ENCODE data around the gene ACACB.

Gene ACACB

GRCh38 chr12:109115758-109116610 lies at the start of gene ACACB:
Gene ACACB (plus strand): TSS chr12:109116587. CDS start chr12:109139406, 22,819 bp downstream.
- H3K9me3 ChIP-seq (ENCODE audit: control insufficient read depth, insufficient read depth, low read depth, low read length) = no peaks in the 10 kb centered on the region
- no peaks in the 10 kb centered on the region for H3K36me3 ChIP-seq (ENCODE audit: control insufficient read depth, insufficient read depth, low read length)
- no peak within 1 kb of the TSS for H3K27ac ChIP-seq (ENCODE audit: low read depth, low read length)
- no peak within 1 kb of the TSS for H3K9ac ChIP-seq (ENCODE audit: low read length)
- H3K4me3 ChIP-seq (ENCODE audit: low read depth, low read length) = no peak within 1 kb of the TSS
- H3K27me3 ChIP-seq (ENCODE audit: control insufficient read depth, insufficient read depth, low read length) = no peaks in the 10 kb centered on the region
- peaks cover 15% of the 10 kb centered on the region for H3K4me1 ChIP-seq (ENCODE audit: control insufficient read depth, insufficient read depth, low read length)

- Histone ChIP-seq H3K9ac (ENCODE audit: low read length) (peak overlapping the region; percentile 1), H3K27ac (ENCODE audit: low read depth, low read length) (no peak overlapping the region), H3K4me1 (ENCODE audit: control insufficient read depth, insufficient read depth, low read length) (peaks cover 17% of the 10 kb centered on the region), H3K9me3 (ENCODE audit: control insufficient read depth, insufficient read depth, low read depth, low read length) (no peaks in the 10 kb centered on the region), H3K36me3 (ENCODE audit: control insufficient read depth, insufficient read depth, low read length) (peaks cover 11% of the 10 kb centered on the region), H3K27me3 (ENCODE audit: control insufficient read depth, insufficient read depth, low read length) (no peaks in the 10 kb centered on the region), H3K4me3 (ENCODE audit: low read depth, low read length) (peak overlapping the region; percentile 37; the same call in 1 of the 2 replicates)
Observed at GRCh38 chr12:109069307-109070271, 46.8 kb upstream of the ACACB start.

GRCh38 chr12:109074866-109075265 lies 41.5 kb upstream of the ACACB start:
- Histone ChIP-seq H3K9ac (ENCODE audit: low read length) (no peak overlapping the region), H3K9me3 (ENCODE audit: control insufficient read depth, insufficient read depth, low read depth, low read length) (no peaks in the 10 kb centered on the region), H3K4me3 (ENCODE audit: low read depth, low read length) (no peak overlapping the region), H3K27me3 (ENCODE audit: control insufficient read depth, insufficient read depth, low read length) (no peaks in the 10 kb centered on the region), H3K27ac (ENCODE audit: low read depth, low read length) (no peak overlapping the region), H3K36me3 (ENCODE audit: control insufficient read depth, insufficient read depth, low read length) (peaks cover 16% of the 10 kb centered on the region), H3K4me1 (ENCODE audit: control insufficient read depth, insufficient read depth, low read length) (peaks cover 6% of the 10 kb centered on the region; the same call in 1 of the 2 replicates)

- Histone ChIP-seq H3K4me1 (ENCODE audit: control insufficient read depth, insufficient read depth, low read length) (no peaks in the 10 kb centered on the region), H3K9ac (ENCODE audit: low read length) (no peak overlapping the region), H3K27me3 (ENCODE audit: control insufficient read depth, insufficient read depth, low read length) (no peaks in the 10 kb centered on the region), H3K27ac (ENCODE audit: low read depth, low read length) (no peak overlapping the region), H3K4me3 (ENCODE audit: low read depth, low read length) (no peak overlapping the region), H3K9me3 (ENCODE audit: control insufficient read depth, insufficient read depth, low read depth, low read length) (no peaks in the 10 kb centered on the region), H3K36me3 (ENCODE audit: control insufficient read depth, insufficient read depth, low read length) (peaks cover 35% of the 10 kb centered on the region)
Observed at GRCh38 chr12:109082751-109083150, 33.6 kb upstream of the ACACB start.

GRCh38 chr12:109084425-109084824 lies 32.0 kb upstream of the ACACB start:
- Histone ChIP-seq H3K4me3 (ENCODE audit: low read depth, low read length) (no peak overlapping the region), H3K36me3 (ENCODE audit: control insufficient read depth, insufficient read depth, low read length) (peaks cover 51% of the 10 kb centered on the region), H3K27me3 (ENCODE audit: control insufficient read depth, insufficient read depth, low read length) (no peaks in the 10 kb centered on the region), H3K27ac (ENCODE audit: low read depth, low read length) (no peak overlapping the region), H3K4me1 (ENCODE audit: control insufficient read depth, insufficient read depth, low read length) (no peaks in the 10 kb centered on the region), H3K9me3 (ENCODE audit: control insufficient read depth, insufficient read depth, low read depth, low read length) (no peaks in the 10 kb centered on the region), H3K9ac (ENCODE audit: low read length) (no peak overlapping the region)

- Histone ChIP-seq H3K9me3 (ENCODE audit: control insufficient read depth, insufficient read depth, low read depth, low read length) (no peaks in the 10 kb centered on the region), H3K27me3 (ENCODE audit: control insufficient read depth, insufficient read depth, low read length) (no peaks in the 10 kb centered on the region), H3K4me3 (ENCODE audit: low read depth, low read length) (no peak overlapping the region), H3K27ac (ENCODE audit: low read depth, low read length) (no peak overlapping the region), H3K36me3 (ENCODE audit: control insufficient read depth, insufficient read depth, low read length) (peaks cover 61% of the 10 kb centered on the region), H3K4me1 (ENCODE audit: control insufficient read depth, insufficient read depth, low read length) (no peaks in the 10 kb centered on the region), H3K9ac (ENCODE audit: low read length) (no peak overlapping the region)
Observed at GRCh38 chr12:109085590-109085989, 30.8 kb upstream of the ACACB start.

- H3K9me3 ChIP-seq (ENCODE audit: control insufficient read depth, insufficient read depth, low read depth, low read length) = no peaks in the 10 kb centered on the region
- no peak overlapping the region for H3K4me3 ChIP-seq (ENCODE audit: low read depth, low read length)
- no peak overlapping the region for H3K9ac ChIP-seq (ENCODE audit: low read length)
- H3K27me3 ChIP-seq (ENCODE audit: control insufficient read depth, insufficient read depth, low read length) = no peaks in the 10 kb centered on the region
- no peak overlapping the region for H3K27ac ChIP-seq (ENCODE audit: low read depth, low read length)
- H3K36me3 ChIP-seq (ENCODE audit: control insufficient read depth, insufficient read depth, low read length) = peaks cover 57% of the 10 kb centered on the region
- H3K4me1 ChIP-seq (ENCODE audit: control insufficient read depth, insufficient read depth, low read length) = peaks cover under 1% of the 10 kb centered on the region; the same call in 1 of the 2 replicates
Observed at GRCh38 chr12:109087250-109087649, 29.1 kb upstream of the ACACB start.

- no peak overlapping the region for H3K27ac ChIP-seq (ENCODE audit: low read depth, low read length)
- H3K9me3 ChIP-seq (ENCODE audit: control insufficient read depth, insufficient read depth, low read depth, low read length) = no peaks in the 10 kb centered on the region
- peaks cover 11% of the 10 kb centered on the region for H3K4me1 ChIP-seq (ENCODE audit: control insufficient read depth, insufficient read depth, low read length)
- H3K27me3 ChIP-seq (ENCODE audit: control insufficient read depth, insufficient read depth, low read length) = no peaks in the 10 kb centered on the region; the same call in 1 of the 2 replicates
- peaks cover 50% of the 10 kb centered on the region for H3K36me3 ChIP-seq (ENCODE audit: control insufficient read depth, insufficient read depth, low read length)
- H3K9ac ChIP-seq (ENCODE audit: low read length) = no peak overlapping the region
- H3K4me3 ChIP-seq (ENCODE audit: low read depth, low read length) = no peak overlapping the region
Observed at GRCh38 chr12:109088818-109089217, 27.6 kb upstream of the ACACB start.

GRCh38 chr12:109089683-109090082 lies 26.7 kb upstream of the ACACB start:
- Histone ChIP-seq H3K27me3 (ENCODE audit: control insufficient read depth, insufficient read depth, low read length) (no peaks in the 10 kb centered on the region; the same call in 1 of the 2 replicates), H3K4me1 (ENCODE audit: control insufficient read depth, insufficient read depth, low read length) (peaks cover 11% of the 10 kb centered on the region), H3K27ac (ENCODE audit: low read depth, low read length) (no peak overlapping the region), H3K9me3 (ENCODE audit: control insufficient read depth, insufficient read depth, low read depth, low read length) (no peaks in the 10 kb centered on the region), H3K4me3 (ENCODE audit: low read depth, low read length) (no peak overlapping the region), H3K36me3 (ENCODE audit: control insufficient read depth, insufficient read depth, low read length) (peaks cover 50% of the 10 kb centered on the region), H3K9ac (ENCODE audit: low read length) (no peak overlapping the region)

- Histone ChIP-seq H3K9me3 (ENCODE audit: control insufficient read depth, insufficient read depth, low read depth, low read length) (no peaks in the 10 kb centered on the region), H3K4me3 (ENCODE audit: low read depth, low read length) (peak overlapping the region; percentile 56), H3K4me1 (ENCODE audit: control insufficient read depth, insufficient read depth, low read length) (peaks cover 11% of the 10 kb centered on the region), H3K9ac (ENCODE audit: low read length) (no peak overlapping the region), H3K27ac (ENCODE audit: low read depth, low read length) (no peak overlapping the region), H3K27me3 (ENCODE audit: control insufficient read depth, insufficient read depth, low read length) (no peaks in the 10 kb centered on the region; the same call in 1 of the 2 replicates), H3K36me3 (ENCODE audit: control insufficient read depth, insufficient read depth, low read length) (peaks cover 34% of the 10 kb centered on the region)
Observed at GRCh38 chr12:109092497-109093021, 23.8 kb upstream of the ACACB start.

Data from HUES6 (cell line).